GM18520 (cell line): ENCODE data around the gene CLEC18A.
"Not testable (repeated sequence)": the region's sequence is repeated elsewhere in the genome, so short reads cannot be mapped to it uniquely, and the experiment has no call there.

Experiments used
- ATAC-seq: cut with Tn5 transposase; IDR thresholded peaks from one replicate; pipeline ENCODE4 v1.9.1; 2021; ENCODE audit not compliant: unreplicated experiment

Gene CLEC18A

DNA sequence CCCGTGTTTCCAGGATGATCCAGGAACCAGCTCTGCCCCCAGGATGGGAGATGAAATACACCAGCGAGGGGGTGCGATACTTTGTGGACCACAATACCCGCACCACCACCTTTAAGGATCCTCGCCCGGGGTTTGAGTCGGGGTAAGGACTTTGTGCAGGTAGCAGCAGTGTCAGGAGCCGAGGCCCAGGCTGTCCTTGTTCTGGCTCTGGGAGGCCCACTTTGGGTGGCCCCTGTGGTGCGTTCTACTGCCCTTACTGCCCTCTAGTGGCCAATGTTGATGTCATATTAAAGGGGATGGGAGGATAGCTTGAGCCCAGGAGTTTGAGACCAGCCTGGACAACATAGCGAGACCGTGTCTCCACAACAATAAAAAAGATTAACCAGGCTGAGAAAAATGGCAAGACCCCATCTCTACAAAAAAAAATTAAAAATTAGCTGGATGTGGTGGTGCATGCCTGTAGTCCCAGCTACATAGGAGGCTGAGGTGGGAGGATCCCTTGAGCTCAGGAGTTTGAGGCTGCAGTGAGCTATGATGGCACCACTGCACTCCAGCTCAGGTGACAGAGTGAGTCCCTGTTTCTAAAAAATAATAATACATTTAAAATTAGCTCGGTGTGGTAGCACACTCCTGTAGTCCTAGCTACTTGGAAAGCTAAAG is 20.9 kb upstream of the CLEC18A start:
- ATAC-seq = no peak

DNA sequence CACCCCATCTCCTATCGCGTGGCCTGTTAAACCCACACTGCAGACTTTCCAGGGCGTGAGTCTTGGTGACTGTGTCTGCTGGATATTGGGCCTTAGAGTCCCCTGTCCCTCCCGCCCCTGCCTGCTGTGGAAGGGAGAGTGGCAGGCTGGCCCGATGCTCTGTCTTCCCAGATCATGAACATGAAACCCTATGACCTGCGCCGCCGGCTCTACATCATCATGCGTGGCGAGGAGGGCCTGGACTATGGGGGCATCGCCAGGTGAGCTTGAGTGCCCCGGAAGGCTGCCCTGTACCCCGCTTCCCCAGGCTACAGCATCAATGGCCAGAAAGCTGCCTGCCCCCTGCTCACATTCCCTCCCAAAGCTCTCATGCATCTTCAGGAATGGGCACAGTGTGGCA is 19.5 kb upstream of the CLEC18A start:
- ATAC-seq = no peak

- ATAC-seq = no peak
These were observed 18.9 kb upstream of the CLEC18A start for GRCh38 chr16:69932228-69932627.

DNA sequence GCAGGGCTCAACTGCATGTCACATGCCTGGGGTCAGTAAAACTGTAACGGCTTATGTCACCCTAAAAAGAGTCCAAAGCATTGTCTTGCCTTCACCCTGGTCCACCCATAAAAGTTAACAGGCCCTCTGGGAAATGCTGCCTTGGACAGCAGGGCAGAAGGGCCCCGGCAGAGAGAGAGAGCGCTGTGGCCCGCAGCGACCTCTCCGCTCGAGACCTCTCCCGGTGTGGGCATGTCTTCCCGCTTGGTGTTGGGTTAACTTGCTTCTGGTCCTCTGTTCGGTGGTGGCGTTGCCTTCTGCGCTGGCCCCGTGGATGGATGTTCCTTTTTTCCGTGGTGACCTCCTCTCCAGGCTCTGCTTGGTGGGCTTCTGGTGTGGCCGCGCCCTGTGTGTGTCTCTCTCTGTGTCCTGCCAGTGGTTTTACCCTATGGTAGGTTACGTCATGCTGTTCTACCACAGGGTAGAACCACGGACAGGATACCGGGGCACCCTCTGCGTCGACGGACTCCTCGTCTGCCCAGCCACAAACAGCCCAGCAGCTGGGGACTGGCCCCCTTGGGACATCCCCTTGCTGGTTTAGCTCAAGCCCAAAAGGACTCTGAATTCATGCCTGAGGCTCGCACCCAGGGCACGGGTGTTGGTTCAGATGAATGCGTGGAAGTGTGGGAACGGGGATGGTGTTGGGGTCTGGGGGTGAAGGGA is 18.3 kb upstream of the CLEC18A start:
- no peak for ATAC-seq

- ATAC-seq = no peak
These were observed 17.1 kb upstream of the CLEC18A start for GRCh38 chr16:69934044-69934443.

DNA sequence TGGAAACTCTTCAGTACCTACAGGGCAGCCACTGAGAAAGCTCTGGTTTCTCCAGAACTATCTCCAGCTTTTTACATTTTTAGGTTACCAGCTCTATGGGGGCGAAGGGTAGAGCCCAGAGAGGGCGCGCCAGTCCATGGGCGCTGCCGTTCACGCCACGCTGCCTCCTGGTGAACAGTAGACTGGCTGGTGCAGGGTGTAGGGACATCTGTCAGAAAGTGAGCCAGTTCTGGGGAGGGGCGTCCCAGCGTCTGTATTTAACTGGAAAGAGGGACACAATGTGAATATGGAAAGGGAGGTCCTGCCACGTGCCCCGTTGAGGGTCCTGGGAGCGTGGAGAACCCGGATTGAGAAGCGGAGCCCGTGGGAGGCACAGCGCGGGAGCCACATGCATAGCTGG is 16.4 kb upstream of the CLEC18A start:
- ATAC-seq = no peak

DNA sequence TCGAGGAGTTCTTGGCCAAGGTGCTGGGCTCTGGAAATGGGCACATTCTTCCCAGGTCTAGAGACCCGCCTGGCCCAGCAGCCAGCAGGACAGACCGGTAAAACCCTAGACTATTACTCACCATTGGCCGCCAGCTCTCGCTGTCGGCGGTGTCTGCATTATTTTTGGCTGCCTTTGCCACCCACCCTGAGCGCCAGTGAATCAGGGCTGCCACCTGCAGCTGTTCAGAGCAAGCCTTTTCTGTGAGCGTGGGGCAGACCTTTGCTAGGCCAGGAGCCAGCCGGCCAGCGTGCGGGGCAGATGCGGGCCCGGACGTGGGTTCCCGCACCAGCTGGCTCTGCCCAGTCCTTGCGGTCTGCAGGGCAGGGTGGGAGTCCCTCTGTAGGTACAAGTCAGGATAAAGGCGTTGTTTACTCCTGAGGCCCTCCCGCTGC is 15.8 kb upstream of the CLEC18A start:
- ATAC-seq = no peak

DNA sequence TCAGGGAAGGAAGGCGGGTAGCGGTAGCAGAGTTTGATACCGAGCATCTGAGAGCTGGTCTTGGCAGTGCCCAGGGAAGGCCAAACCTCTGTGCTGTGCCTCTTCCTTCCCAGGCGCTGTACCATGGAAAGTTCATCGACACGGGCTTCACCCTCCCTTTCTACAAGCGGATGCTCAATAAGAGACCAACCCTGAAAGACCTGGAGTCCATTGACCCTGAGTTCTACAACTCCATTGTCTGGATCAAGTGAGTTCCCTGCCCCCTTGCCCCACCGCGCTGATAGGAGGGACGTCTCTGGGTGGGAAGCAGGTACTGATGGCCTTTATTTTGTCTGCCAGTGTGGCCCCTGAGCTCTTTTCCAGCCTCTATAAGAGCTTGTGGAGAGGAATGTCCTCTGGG is 15.4 kb upstream of the CLEC18A start:
- ATAC-seq = no peak

DNA sequence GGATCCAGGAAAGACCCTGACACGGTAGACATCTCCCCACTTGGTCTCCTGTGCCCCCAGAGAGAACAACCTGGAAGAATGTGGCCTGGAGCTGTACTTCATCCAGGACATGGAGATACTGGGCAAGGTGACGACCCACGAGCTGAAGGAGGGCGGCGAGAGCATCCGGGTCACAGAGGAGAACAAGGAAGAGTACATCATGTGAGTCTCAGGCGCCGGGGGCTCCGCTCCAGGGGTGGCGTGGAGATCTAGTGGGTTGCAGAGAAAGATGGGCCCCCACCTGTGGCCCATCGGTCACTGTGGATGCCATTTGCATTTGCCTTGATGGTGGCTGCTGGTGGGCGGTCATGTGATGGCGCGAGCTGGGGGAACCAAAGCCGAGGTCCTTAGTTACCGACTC is 14.9 kb upstream of the CLEC18A start:
- ATAC-seq = no peak

GRCh38 chr16:69936751-69937211 is 14.4 kb upstream of the CLEC18A start:
- ATAC-seq = no peak

DNA sequence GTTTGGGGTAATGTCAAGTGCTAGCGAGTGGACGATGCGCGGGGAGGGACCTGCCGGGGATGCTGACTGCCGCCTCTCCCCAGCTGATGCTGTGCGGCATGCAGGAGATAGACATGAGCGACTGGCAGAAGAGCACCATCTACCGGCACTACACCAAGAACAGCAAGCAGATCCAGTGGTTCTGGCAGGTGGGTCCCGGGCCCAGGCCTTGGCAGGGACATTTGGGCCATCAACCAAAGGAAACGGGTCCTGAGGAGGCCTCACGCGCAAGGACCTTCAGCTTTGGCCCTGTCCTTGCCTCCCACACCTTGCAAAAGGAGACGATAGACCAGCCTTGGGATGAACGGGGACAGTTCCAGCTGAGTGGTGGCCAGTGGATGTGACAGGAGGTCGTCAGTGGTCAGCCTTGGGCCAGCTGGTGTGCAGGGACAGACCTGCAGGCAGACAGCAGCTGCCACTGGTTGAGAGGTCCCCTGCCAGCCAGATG is 13.6 kb upstream of the CLEC18A start:
- ATAC-seq = no peak

DNA sequence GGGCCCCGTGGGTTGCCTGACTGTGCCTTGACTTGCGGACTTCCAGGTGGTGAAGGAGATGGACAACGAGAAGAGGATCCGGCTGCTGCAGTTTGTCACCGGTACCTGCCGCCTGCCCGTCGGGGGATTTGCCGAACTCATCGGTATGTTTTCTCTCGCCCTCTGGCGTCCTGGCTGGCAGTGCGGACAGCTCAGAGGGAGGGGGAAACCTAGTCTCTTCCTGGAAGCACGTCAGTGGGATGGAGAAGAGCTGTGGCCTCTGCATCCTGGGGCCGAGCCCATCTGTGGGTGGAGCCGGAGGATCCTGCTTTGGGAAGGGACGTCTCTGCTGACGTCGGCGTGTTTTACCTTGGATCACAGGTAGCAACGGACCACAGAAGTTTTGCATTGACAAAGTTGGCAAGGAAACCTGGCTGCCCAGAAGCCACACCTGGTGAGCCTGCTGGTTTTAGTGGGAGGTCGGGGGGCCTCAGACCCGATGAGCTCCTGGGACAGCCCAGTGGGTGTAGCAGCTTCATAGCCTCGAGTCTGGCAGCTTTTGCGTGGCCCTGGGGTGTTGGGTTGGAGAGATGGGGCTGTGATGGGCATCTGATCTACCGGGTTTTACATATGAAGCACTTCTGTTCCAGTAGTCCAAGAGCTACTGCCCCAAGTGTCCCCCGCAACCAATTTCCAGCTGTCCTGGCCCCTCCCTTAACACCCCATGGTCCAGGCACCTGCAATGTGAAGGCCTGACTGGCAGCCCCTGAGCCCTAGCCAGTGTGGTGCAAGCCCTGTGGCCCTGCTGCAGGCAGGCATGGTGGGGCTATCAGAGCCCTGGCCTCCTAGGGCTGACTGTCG is 11.9 kb upstream of the CLEC18A start:
- ATAC-seq = no peak

GRCh38 chr16:69939821-69940585 is 11.1 kb upstream of the CLEC18A start:
- no peak for ATAC-seq

DNA sequence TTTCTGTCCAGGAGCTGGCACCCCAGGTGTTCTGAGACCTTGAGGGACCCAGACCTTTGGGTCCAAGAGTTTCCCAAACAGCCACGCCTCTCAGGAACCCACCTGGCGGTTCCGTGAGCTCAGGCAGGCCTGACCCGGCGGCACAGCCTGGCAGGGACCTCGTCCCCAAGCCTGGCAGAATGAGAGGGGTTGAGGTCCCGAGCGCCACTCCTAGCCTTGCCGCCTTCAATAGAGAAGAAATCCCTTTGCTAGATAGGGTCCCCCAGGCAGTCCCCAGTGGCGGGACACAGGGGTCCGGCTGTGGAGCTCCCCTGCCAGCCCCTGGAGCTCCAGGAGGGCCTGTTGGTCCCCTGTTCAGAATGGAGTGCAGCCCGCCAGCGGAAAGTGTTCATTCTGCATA is 10.5 kb upstream of the CLEC18A start:
- ATAC-seq = no peak

GRCh38 chr16:69941251-69942098 is 9.7 kb upstream of the CLEC18A start:
- no peak for ATAC-seq

GRCh38 chr16:69942099-69942491 is 9.0 kb upstream of the CLEC18A start:
- no peak for ATAC-seq

- ATAC-seq = no peak
These were observed 8.4 kb upstream of the CLEC18A start for GRCh38 chr16:69942627-69943170.

- not testable (repeated sequence) for ATAC-seq
These were observed 7.7 kb upstream of the CLEC18A start for GRCh38 chr16:69943241-69944036.

GRCh38 chr16:69950411-69950810 is 723 bp upstream of the CLEC18A start:
- not testable (repeated sequence) for ATAC-seq
